Hematopoietic multipotent progenitor cell treated with erythropoietin and hydrocortisone succinate and interleukin-3 and kit ligand, for 8 days (in vitro differentiated cells): ENCODE results near the gene EIF4H.
"Not testable (repeated sequence)": the region's sequence is repeated elsewhere in the genome, so short reads cannot be mapped to it uniquely, and the experiment has no call there.

ENCODE experiments used
- DNase-seq: peaks from one replicate; pipeline ENCODE4 v3.0.0-alpha.2; 2015

EIF4H gene

DNA sequence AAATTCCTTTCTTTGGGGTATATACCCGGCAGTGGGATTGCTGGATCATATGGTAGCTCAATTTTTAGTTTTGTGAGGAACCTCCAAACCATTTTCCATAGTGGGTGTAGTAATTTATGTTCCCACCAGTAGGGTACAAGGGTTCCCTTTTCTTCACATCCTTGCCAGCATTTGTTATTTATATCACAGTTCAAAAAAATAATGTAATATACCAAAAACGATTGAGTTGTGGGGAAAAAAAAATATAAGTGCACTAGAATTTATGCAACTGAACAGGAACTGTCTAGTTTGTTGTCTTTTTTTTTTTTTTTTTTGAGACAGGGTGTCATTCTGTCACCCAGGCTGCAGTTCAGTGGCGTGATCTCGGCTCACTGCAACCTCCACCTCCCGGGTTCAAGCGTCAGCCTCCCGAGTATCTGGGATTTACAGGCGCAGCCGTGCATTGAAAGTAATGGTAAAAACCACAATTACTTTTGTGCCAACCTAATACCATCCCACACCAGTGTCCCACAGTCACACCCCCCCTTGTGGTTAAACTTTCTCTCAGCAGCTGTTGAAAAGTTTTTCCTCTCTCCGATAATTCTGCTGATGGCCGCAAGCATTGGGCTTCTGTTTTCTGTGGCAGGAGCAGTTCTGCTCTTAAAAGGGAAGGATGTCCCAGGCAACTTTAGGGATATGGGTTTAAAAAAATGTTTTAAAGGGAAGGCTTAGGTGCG, 28.8 kb downstream of the EIF4H start:
- peak; percentile 87 for DNase-seq

DNA sequence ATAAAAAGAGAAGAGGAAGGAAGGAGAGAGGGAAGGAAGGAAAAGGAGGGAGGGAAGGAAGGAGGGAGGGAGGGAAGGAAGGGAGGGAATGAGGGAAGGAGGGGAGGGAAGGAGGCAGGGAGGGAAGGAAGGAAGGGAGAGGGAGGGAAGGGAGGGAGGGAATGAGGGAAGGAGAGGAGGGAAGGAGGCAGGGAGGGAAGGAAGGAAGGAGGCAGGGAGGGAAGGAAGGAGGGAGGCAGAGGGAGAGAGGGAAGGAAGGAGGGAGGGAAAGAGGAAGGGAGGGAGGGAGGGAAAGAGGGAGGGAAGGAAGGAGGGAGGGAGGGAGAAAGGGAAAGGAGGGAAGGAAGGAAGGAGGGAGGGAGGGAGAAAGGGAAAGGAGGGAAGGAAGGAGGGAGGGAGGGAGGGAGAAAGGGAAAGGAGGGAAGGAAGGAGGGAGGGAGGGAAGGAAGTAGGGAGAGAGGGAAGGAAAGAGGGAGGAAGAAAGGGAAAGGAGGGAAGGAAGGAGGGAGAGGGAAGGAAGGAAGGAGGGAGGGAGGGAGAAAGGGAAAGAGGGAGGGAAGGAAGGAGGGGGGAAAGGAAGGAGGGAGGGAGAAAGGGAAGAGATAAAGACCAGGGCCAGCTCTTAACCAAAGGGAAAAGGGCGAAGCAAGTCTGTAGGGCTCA, 29.9 kb downstream of the EIF4H start:
- no peak for DNase-seq

DNA sequence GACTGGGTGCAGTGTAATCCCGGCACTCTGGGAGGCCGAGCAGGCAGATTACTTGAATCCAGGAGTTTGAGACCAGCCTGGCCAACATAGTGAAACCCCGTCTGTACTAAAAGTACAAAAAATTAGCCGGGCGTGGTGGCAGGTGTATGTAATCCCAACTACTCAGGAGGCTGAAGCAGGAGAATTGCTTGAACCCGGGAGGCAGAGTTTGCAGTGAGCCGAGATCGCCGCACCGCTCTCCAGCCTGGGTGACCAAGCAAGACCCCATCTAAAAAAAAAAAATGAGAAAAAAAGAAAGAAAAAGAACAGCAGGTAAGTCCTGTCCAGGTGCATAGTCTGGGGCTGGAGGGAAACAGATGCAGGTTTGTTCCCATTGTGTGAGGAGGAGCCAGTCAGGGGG, 31.9 kb downstream of the EIF4H start:
- not testable (repeated sequence) for DNase-seq

DNA sequence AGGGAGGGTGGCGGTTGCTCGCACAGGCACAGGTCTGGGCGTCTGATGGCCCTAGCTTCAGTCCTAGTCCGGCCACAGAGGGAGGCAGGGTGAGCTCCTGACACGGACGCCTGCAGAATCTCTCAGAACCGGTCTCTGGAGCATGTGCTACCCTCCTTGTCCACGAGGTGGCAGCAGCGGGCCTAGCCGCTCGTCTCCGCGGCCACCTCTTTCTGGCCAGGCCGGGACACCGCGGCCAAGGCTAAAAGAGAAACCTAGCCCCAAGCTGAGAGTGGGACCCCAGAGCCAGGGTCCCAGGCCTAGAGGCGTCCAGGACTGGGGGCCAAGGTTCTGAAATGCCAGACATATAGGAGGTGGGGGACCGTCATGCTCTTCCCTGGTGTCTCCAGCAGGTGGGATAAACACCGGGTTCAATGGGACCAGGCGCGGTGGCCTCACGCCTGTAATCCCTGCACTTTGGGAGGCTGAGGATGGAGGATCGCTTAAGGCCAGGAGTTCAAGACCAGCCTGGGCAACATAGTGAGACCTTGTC, 32.5 kb downstream of the EIF4H start:
- DNase-seq, result peak; percentile 77

DNA sequence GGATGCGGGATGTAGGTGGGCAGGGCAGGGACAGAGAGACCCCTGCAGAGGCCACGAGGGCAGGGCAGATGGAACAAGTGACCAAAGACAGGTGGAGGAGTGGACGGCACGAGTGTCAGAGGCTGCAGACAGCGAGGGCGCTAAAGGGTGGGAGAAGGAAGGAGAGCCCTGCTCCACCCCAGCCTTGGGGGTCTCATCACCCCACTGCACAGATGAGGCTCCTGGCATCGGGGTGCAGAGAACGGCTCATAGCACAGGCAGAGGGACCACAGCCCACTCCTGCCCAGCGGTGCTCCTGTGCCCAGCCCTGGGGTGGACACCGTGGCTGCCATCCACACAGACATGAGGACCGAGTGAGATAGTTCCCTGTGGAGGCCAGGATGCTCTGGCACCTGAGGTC, 33.4 kb downstream of the EIF4H start:
- DNase-seq, result no peak

DNA sequence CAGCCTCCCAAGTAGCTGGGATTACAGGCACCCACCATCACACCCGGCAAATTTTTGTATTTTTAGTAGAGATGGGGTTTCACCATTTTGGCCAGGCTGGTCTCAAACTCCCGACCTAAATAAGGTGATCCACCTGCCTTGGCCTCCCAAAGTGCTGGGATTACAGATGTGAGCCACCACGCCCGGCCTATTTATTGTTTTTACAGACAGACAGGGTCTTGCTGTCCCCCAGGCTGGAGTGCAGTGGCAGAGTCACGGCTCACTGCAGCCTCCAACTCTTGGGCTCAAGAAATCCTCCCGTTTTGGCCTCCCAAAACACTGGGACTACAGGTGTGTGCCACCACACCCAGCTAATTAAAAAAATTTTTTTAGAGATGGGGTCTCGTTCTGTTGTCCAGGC, 34.1 kb downstream of the EIF4H start:
- not testable (repeated sequence) for DNase-seq

DNA sequence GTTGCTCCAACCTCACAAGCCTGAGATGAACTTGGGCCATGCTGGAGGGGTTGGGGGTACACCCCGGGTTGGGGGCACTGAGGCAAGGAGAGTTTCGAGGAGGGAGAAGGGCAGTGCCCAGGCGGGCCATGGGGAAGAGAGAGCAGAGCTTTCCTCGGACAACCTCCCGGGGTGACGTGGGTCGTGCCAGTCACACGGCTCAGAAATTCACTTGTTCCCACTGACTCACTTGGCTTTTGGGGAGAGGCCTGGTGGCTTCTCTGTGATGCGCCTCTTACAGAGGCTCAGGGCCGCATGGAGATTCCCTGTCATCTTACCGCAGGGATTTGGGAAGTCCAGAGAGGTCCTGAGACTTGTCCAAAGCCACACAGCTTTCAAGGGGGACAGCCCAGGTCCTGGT, 38.5 kb downstream of the EIF4H start:
- DNase-seq, result no peak

DNA sequence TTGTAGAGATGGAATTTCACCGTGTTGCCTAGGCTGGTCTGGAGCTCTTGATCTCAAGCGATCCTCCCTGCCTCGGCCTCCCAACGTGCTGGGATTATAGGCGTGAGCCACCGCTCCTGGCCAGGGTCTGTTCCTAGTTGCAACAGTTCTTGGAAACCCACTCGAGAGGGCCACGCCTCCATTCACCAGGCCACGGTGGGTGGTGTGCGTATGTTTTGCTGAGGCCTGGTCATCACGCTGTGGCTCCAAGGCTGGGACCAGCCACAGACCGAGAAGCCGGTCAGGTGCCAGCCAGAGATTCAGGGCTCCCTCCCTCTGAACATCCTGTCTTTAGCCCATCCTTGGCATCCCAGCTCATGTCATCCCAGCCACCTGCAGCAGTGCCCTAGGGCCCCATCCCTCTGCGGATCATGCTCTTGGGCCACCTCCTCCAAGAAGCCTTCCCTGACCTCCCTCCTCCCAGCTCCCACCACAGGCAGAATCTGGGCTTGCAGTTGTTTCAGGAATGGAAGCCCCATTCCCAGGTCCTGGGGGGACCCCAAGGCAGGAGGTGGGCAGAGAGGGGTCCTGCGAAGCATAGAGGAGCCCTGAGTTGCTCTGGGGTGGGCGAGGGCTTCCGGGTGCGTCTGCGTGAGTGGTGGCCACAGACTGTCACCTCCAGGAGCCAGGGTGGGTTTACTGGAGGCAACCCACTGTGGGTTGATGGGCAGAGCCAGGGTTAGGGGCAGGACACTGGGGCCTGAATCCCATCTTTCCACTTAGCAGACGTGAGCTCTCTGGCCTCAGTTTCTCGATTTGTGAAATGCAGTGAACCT, 40.9 kb downstream of the EIF4H start:
- no peak for DNase-seq

DNA sequence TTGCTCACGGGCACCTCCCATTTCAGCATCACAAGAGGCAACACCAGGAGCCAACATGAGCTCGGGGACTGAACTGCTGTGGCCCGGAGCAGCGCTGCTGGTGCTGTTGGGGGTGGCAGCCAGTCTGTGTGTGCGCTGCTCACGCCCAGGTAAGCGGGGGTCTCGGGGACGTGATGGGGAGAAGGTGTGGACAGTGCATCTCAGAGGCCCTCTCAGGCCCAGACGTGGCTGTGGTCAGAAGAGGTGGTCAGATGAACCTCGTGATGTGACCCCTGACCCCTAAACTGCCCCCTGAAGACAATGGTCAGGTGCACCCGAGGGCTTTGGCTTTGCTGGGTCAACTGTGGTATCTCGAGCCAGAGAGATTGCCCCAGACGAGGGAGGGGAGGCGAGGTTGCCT, 41.8 kb downstream of the EIF4H start:
- no peak for DNase-seq

DNA sequence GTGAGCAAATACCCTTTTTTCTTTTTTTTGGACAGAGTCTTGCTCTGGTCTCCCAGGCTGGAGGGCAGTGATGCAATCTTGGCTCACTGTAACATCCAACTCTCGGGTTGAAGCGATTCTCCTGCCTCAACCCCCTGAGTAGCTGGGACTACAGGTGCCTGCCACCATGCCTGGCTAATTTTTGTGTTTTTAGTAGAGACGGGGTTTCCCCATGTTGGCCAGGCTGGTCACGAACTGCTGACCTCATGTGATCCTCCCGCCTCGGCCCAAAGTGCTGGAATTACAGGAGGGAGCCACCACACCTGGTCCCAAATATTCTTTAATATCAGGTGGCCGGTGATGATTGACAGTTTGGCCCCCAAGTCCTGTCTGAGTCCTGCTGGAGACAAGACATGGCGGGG, 42.2 kb downstream of the EIF4H start:
- no peak for DNase-seq

DNA sequence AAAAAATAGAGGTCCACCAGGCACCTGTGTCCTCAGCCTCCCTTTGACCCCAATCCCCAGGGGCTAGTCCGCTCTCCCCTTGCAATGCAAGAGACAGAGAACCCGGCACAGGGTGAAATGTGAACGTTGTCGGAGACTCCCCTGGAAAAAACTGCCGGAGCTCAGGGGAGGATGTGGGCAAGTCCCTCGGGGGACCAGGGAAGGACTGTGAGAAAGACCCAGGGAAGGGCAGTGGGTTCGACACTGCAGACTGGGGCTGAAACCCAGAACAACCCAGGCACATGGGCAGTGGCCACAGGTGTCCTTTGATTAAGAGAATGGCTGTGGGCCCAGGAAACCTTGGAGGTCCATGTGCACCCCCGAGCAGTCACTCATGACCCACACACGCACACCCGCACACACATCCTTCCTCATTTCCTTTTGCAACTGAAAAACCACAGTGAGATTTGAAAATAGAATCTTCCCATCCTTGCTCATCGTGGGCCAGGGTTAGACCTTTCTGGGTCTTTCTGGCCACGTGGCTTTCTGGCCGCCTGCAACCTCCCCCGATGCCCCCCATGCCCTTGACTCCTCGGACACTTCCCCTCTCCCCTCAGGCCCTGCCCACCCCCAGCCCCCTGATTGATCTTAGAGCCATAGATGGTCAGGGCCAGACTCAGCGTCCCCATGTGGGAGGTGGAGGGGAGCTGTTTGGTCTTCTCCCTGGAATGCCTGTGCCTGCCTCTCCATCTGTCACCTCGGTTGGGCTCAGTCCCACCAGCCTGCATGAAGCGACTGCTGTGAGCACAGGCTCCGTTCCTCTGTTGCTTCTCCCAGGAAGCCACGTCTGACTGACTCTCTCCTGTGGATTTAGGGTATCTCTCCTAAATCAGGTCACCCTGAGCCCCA, 43.5 kb downstream of the EIF4H start:
- DNase-seq, result peak; percentile 28

DNA sequence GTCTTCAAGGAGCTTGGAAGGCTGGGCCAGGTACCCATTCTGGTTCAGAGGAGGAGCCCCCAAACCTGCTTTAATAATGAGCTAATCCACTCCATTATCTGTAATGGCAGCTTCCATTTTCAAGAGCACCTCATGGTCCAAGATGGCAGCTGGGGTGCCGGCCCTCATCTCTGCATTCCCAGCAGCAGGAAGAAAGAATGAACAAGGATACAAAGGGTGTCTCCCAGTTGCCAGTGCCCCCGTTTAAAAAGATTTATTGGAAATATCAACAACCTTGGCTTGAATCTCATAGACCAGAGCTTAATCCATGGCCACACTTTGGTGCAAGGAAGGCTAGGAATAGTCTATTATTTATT, 44.2 kb downstream of the EIF4H start:
- no peak for DNase-seq

DNA sequence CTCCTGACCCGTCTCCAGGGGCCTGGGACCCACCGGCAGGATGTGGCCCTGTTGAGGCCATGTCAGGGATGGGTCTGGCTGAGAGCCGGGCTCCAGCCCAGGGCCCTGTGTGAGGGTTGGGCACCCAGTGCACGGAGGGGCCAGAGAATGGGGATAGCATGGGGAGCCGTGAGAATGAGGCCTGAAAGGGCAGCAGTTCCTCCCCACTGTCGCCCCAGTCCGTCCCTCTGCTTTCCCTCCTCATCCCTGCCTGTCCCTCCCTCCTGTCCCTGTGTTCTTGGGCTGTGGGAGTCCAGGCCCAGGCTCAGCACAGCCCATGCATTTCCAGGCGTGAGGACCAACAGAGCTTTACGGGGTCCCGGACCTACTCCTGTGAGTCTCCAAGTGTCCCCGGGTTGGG, 45.3 kb downstream of the EIF4H start:
- no peak for DNase-seq

DNA sequence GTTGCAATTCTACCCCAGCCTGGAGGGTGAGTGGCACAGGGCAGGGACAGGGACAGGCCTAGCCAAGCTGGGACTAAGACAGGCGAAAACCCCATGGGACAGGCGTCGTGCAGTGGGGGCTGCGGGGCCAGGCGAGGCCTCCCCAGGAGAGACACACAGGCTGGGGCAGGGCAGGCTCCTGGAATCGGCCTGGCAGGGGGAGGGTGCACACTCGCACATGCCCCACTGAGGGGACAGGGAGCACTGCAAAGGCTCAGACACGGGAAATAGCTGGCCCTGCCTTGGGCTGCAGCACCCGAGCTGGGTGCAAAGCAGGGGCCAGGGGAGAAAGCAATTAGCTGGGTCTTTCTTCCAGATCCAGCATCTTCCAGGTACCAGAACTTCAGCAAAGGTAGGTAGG, 46.1 kb downstream of the EIF4H start:
- DNase-seq, result no peak

DNA sequence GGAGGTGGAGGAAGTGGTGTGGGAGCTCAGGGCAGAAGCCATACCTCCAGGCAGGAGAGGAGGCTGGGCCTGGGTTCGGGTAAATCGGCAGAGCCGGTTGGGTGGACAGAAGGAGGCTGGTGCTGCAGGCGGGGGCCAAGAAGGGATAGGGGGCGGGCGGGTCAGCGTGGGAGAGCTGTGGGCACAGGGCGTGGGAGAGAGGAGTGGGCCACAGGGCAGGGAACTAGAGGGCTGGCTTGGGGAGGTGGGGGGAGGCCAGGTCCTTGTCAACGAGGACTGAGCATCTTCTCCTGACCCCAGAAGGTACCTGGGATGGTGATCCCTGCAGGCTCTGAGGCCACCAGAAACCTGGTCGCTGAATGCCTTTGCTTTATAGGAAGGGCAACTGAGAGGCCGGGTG, 47.6 kb downstream of the EIF4H start:
- DNase-seq, result no peak

DNA sequence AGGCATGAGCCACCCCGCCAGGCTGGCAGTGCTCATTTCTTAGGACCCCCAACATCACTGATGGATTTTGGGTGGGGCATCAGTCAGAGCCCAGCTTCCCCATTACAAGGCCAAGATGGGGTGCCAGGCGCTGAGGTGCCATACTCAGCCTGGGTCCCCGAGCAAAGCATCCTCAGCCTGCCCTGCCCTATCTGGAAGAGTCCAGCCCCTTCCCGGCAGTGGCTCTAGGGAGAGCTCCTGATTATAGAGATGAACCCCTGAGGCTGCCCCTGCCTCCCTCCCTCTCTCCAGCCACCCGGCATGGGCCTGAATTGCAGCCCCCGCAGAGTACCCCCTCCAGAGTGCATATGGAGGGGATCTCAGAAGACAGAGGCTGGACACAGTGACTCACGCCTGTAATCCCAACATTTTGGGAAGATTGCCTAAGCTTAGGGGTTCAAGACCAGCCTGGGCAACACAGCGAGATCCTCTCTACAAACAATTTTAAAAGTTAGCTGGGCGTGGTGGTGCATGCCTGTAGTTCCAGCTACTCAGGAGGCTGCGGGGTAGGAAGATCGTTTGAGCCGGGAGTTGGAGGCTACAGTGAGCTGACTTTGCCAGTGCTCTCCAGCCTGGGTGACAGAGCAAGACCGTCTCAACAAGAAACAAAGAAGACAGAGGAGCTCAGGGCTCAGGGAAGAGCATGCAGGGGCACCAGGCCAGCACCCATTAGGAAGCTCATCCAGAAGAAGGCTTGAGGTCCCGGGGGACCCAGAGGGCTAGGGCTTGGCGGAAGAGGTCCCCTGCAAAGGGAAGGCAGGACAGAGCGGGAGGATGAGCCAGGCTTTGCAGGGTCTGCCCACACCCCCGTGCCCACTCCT, 48.9 kb downstream of the EIF4H start:
- no peak for DNase-seq

DNA sequence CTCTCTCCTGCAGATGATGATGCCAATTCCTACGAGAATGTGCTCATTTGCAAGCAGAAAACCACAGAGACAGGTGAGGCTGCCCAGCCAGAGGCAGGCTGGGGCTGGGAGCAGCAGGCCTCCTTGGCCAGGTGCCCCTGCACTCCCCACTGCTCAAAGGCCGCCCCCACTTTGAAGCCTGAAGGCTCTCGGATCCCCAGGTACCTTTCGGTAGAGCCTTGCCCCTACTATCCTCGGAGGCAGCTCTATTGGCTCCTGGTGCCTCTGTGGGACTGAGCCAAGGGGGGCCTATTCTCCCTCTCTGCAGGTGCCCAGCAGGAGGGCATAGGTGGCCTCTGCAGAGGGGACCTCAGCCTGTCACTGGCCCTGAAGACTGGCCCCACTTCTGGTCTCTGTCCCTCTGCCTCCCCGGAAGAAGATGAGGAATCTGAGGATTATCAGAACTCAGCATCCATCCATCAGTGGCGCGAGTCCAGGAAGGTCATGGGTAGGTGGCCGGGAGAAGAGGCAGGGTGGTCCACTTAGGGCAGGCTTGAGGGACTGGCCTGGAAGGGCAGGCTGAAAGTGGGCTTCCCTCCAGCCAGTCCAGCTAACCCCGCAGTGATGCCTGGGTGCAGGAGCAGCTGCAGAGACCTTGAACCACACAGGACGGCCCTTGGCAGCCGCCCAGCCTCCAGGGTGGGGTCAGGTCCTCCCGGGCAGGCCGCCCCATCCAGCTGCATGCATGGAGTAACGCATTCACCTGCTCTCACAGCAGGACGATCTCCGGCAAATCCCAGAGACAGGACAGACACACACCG, 49.8 kb downstream of the EIF4H start:
- DNase-seq, result no peak

DNA sequence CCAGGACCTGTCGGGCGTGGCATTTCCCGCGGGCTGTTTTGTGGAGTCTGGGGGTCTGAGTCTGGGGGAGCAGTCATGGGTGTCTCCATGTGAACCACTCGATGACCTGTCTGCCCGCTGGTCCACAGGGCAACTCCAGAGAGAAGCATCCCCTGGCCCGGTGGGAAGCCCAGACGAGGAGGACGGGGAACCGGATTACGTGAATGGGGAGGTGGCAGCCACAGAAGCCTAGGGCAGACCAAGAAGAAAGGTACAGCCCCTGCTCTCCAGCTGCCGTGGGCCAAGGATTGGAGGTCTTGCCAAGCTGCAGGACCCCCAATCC, 50.3 kb downstream of the EIF4H start:
- no peak for DNase-seq

DNA sequence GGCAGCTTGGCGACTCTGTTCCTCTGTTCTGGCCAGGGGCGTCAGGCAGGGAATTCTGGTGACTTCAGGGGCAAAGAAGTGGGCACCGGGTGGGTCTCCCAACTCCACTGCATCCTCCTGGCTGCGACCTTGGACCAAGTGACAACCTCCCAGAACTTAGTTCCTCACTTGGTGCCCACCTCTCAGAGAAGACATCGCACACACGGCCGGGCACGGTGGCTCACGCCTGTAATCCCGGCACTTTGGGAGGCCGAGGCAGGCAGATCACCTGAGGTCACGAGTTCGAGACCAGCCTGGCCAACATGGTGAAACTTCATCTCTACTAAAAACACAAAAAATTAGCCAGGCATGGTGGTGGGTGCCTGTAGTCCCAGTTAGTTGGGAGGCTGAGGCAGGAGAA, 50.8 kb downstream of the EIF4H start:
- DNase-seq, result not testable (repeated sequence)

DNA sequence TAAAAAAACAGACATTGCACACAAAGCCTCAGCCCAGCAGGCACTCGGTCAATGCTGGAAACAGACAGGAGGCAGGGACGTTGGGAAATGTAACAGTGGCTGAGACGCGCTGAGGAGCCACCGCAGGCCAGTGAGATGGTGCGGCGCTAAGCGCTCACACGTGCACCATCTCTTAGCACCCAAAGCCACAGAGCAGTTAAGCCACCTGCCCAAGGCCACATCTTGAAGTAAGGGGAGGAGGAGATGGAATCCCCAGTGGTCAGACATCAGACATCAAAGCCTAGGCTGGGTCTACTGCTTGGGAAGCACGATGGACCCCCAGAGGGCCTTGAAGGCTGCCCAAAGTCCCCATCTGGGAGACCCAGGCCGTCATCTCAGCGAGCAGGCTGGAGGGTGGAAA, 51.2 kb downstream of the EIF4H start:
- no peak for DNase-seq

DNA sequence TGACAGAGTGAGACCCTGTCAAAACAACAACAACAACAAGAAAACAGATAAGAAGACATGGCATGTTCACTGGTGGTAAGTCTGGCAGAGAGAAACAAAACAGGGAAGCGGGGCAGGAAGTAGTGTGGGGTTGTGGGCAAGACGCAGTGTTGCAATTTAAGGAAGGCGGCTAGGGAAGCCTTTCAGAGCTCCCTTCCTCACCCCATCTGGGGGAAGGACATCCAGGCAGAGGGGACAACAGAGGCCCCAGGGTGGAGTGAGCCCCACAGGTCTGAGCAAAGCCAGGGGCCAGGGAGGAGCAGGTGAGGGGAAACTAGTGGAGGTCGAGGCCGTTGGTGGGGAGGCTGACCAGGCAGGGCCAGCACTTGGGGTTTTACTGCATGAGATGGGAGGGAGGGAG, 52.5 kb downstream of the EIF4H start:
- DNase-seq, result no peak
